Neural crest cell (in vitro differentiated cells): ENCODE results near the gene PRSS57. TPM values are rescaled to one million over a fixed set of nuclear protein-coding genes. Genes with fewer than 3 reads are reported as not detected.

Source experiments
- DNase-seq: peaks from one replicate; pipeline ENCODE4 v3.0.0; 2021; ENCODE audit warnings: low read depth, mixed read lengths, low spot score
- H3K27ac Mint-ChIP-seq: one replicate; pipeline ENCODE4 v1.8.0; 2021; ENCODE audit warnings: mild to moderate bottlenecking, mixed read lengths; ENCODE audit not compliant: unreplicated experiment
- H3K27me3 Mint-ChIP-seq: 2 replicates; pipeline ENCODE4 v1.8.0; 2021; ENCODE audit warnings: low read depth, mild to moderate bottlenecking, mixed read lengths
- H3K36me3 Mint-ChIP-seq: 2 replicates; pipeline ENCODE4 v1.8.0; 2021; ENCODE audit warnings: low read depth, mild to moderate bottlenecking, mixed read lengths
- H3K4me1 Mint-ChIP-seq: 2 replicates; pipeline ENCODE4 v1.8.0; 2021; ENCODE audit warnings: mixed read lengths
- H3K4me3 Mint-ChIP-seq: one replicate; pipeline ENCODE4 v1.8.0; 2021; ENCODE audit warnings: mild to moderate bottlenecking, mixed read lengths
- H3K9me3 Mint-ChIP-seq: 2 replicates; pipeline ENCODE4 v1.8.0; 2021; ENCODE audit warnings: mixed read lengths
- total RNA-seq: library from RNA; stranded (reverse); gene quantifications from 2 replicates; pipeline ENCODE4 v1.2.1, GENCODE V29; 2021
- TF ChIP-seq, protein P1 (sequence below): fragments of 200-600 bp; sonication (generic); conservative IDR thresholded peaks from 2 replicates; pipeline ENCODE4 v1.5.0; 2021; ENCODE audit warnings: antibody characterized with exemption, mild to moderate bottlenecking

Gene PRSS57
- total RNA-seq, 1 donor from 2014 or later, result not detected

DNA sequence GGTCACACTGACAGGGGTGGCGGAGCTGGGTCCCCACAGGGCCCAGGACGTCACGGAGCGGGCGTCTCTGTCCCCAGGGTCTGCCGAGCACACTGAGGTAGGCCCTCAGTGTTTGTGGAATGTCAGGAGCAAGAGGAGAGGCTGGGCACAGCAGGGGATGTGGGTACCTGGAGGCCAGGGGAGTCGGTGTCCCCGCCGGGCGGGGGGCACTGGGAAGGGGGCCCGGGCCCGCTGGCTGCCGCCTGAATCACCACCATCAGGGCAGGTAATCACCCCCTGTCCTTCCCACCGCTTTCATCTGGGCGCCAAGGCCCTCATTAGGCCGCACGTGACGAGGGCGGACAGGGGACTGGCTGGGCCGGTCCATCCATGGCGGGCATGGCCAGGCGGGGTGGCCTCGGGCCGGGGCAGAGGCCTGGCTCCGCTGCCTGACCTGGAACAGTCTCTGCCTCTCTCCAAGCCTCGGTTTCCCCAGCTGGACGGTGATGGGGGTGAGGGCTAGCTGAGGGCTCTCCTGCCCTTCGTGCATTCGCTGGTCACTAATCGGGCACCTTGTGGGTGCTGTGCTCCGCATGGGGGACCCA lies 54.6 kb downstream of the PRSS57 start:
- Mint-ChIP-seq H3K36me3 (no peaks in the 10 kb centered on the region), H3K4me1 (peaks cover 5% of the 10 kb centered on the region), H3K4me3 (no peak overlapping the region)

DNA sequence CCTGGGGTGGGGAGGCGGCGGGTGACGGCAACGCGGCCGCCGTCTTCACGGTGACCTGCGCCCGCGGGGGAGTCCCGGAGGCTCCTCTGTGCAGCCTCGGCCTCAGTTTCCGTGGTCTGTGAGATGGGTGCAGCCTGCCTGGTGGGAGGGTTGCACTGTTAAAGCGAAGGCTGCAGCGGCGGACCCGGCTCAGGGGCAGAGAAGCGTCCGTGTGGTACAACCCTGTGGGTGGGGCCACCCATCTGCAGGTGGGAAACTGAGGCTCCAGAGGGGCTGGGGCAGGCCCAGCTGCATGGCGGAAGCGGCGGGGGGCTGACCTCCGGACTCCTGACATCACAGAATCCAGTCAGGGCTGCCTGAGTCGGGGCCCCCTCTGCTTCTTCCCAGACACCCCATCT lies 55.1 kb downstream of the PRSS57 start:
- no peak overlapping the region for H3K4me3 Mint-ChIP-seq
- H3K36me3 Mint-ChIP-seq, result no peaks in the 10 kb centered on the region
- H3K9me3 Mint-ChIP-seq, result no peaks in the 10 kb centered on the region
- TF ChIP-seq, protein P1, sequence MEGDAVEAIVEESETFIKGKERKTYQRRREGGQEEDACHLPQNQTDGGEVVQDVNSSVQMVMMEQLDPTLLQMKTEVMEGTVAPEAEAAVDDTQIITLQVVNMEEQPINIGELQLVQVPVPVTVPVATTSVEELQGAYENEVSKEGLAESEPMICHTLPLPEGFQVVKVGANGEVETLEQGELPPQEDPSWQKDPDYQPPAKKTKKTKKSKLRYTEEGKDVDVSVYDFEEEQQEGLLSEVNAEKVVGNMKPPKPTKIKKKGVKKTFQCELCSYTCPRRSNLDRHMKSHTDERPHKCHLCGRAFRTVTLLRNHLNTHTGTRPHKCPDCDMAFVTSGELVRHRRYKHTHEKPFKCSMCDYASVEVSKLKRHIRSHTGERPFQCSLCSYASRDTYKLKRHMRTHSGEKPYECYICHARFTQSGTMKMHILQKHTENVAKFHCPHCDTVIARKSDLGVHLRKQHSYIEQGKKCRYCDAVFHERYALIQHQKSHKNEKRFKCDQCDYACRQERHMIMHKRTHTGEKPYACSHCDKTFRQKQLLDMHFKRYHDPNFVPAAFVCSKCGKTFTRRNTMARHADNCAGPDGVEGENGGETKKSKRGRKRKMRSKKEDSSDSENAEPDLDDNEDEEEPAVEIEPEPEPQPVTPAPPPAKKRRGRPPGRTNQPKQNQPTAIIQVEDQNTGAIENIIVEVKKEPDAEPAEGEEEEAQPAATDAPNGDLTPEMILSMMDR, result no peak
- peaks cover 20% of the 10 kb centered on the region for H3K27me3 Mint-ChIP-seq
- H3K4me1 Mint-ChIP-seq, result peaks cover 5% of the 10 kb centered on the region
- H3K27ac Mint-ChIP-seq, result no peak overlapping the region
- DNase-seq, result no peak

More for the DNA sequence above, 54.6 kb downstream of the PRSS57 start:
- TF ChIP-seq, protein P1, result no peak
- Mint-ChIP-seq H3K9me3 (no peaks in the 10 kb centered on the region), H3K27me3 (peaks cover 20% of the 10 kb centered on the region), H3K27ac (no peak overlapping the region)
- no peak for DNase-seq

DNA sequence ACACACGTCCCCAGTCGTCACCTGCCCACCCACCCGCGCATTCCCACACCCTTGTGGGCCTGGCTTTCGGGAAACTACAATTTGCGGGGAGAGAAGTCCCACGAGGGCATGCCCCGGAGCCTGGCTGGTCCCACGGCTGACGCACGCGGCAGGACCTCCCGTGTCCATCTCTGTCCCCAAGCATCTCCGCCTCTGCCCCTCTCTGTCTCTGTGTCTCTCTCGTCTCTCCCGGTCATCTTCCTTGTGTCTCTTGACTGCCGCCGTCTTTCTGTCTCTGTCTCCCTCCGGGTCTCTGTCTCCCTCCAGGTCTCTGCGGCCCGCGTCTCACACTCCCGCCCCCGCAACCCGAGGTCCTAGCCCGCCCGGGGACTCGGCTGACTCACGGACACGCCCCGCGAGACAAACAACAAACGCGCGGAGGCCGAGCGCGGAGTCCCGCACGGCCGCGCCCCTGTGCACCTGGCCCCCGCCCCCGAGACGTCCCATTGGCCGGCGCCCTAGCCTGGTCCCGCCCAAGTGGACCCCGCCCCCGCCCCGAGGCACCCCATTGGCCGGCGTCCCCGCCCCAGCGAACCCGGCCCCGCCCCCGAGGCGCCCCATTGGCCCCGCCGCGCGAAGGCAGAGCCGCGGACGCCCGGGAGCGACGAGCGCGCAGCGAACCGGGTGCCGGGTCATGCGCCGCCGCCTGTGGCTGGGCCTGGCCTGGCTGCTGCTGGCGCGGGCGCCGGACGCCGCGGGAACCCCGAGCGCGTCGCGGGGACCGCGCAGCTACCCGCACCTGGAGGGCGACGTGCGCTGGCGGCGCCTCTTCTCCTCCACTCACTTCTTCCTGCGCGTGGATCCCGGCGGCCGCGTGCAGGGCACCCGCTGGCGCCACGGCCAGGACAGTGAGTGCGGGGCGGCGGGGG lies 55.7 kb downstream of the PRSS57 start, which contains the start of gene FGF22:
Gene FGF22, plus strand, starts transcription at position 627 of the 908 bp plus-strand sequence. Its CDS starts 47 bp downstream, at position 674.
- H3K36me3 Mint-ChIP-seq, result no peaks in the 10 kb centered on the region
- peak within 1 kb of the TSS; percentile 70 for H3K4me3 Mint-ChIP-seq
- no peaks in the 10 kb centered on the region for H3K9me3 Mint-ChIP-seq
- H3K4me1 Mint-ChIP-seq, result peaks cover 5% of the 10 kb centered on the region
- H3K27ac Mint-ChIP-seq, result no peak within 1 kb of the TSS
- peaks cover 20% of the 10 kb centered on the region for H3K27me3 Mint-ChIP-seq
- TF ChIP-seq, protein P1, result no peak
- peak; percentile 90 for DNase-seq

DNA sequence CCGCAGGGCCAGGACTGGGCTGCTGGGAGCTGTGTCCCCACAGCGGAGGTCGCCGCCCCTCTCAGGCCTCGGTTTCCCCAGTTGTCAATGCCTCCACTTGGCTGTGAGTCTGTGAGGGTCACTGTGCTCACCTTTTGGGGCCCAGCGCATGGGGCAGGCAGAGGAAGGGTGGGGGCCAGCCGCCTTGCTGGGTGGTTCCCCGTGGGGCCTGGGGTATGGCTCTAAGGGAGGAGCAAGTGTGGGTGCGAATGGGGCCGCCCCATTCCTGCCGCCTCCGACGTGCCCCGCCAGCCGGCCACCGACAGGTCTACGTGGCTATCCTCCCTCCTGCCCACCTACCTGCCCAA lies 56.4 kb downstream of the PRSS57 start:
- peaks cover 9% of the 10 kb centered on the region for H3K4me1 Mint-ChIP-seq
- peak overlapping the region; percentile 70 for H3K4me3 Mint-ChIP-seq
- H3K27me3 Mint-ChIP-seq, result peaks cover 20% of the 10 kb centered on the region
- no peak overlapping the region for H3K27ac Mint-ChIP-seq
- no peaks in the 10 kb centered on the region for H3K36me3 Mint-ChIP-seq
- no peaks in the 10 kb centered on the region for H3K9me3 Mint-ChIP-seq
- TF ChIP-seq, protein P1, result no peak
- DNase-seq, result no peak

Other genes starting within 250 kb of the PRSS57 start
- gene SHC2, start 234.4 kb downstream of the PRSS57 start, total RNA-seq, result 39.0 and 45.2 TPM in 2 replicates
- gene MADCAM1, start 199.0 kb downstream of the PRSS57 start, total RNA-seq, result 0.75 and 1.1 TPM in 2 replicates
- 22.3 TPM in 2 replicates for gene TPGS1, start 188.0 kb downstream of the PRSS57 start, total RNA-seq
- 106 and 111 TPM in 2 replicates for gene CDC34, start 163.7 kb downstream of the PRSS57 start, total RNA-seq
- gene GZMM, start 151.4 kb downstream of the PRSS57 start, total RNA-seq, result not detected in 2 replicates
- gene BSG, start 122.9 kb downstream of the PRSS57 start, total RNA-seq, result 564 and 613 TPM in 2 replicates
- gene HCN2, start 105.6 kb downstream of the PRSS57 start, total RNA-seq, result 0.71 and 0.84 TPM in 2 replicates
- 69.7 and 71.1 TPM in 2 replicates for gene POLRMT, start 61.9 kb downstream of the PRSS57 start, total RNA-seq
- 0.51 and 0.84 TPM in 2 replicates for gene FGF22, start 55.6 kb downstream of the PRSS57 start, total RNA-seq
- gene RNF126, start 32.2 kb downstream of the PRSS57 start, total RNA-seq, result 50.6 and 55.9 TPM in 2 replicates
- 7.7 and 8.9 TPM in 2 replicates for gene FSTL3, start 19.1 kb downstream of the PRSS57 start, total RNA-seq
- gene PALM, start 13.5 kb upstream of the PRSS57 start, total RNA-seq, result 45.1 and 52.1 TPM in 2 replicates
- 0.14 TPM in 1 of 2 replicates, not detected in the other for gene MISP, start 55.7 kb upstream of the PRSS57 start, total RNA-seq
- gene PTBP1, start 102.0 kb upstream of the PRSS57 start, total RNA-seq, result 674 and 701 TPM in 2 replicates
- gene PLPPR3, start 126.5 kb upstream of the PRSS57 start, total RNA-seq, result 46.3 and 50.9 TPM in 2 replicates
- gene AZU1, start 132.4 kb upstream of the PRSS57 start, total RNA-seq, result 0.30 and 0.68 TPM in 2 replicates
- gene PRTN3, start 145.5 kb upstream of the PRSS57 start, total RNA-seq, result not detected in 2 replicates
- gene ELANE, start 156.9 kb upstream of the PRSS57 start, total RNA-seq, result not detected in 2 replicates
- gene CFD, start 164.2 kb upstream of the PRSS57 start, total RNA-seq, result not detected in 2 replicates
- gene MED16, start 197.7 kb upstream of the PRSS57 start, total RNA-seq, result 73.9 and 77.7 TPM in 2 replicates
- gene RNU6-9, start 198.0 kb upstream of the PRSS57 start, total RNA-seq, result not detected in 2 replicates
- gene R3HDM4, start 217.8 kb upstream of the PRSS57 start, total RNA-seq, result 47.7 and 50.9 TPM in 2 replicates
- gene KISS1R, start 221.9 kb upstream of the PRSS57 start, total RNA-seq, result 2.2 and 2.4 TPM in 2 replicates
- 48.4 and 58.9 TPM in 2 replicates for gene ARID3A, start 230.6 kb upstream of the PRSS57 start, total RNA-seq